ENCODE measurements around the gene NBAS. TPM values are rescaled to one million over a fixed set of nuclear protein-coding genes. Genes with fewer than 3 reads are reported as not detected.

NBAS gene
- polyA plus RNA-seq, 1 donor from 2014 or later, result 31.9 TPM

DNA sequence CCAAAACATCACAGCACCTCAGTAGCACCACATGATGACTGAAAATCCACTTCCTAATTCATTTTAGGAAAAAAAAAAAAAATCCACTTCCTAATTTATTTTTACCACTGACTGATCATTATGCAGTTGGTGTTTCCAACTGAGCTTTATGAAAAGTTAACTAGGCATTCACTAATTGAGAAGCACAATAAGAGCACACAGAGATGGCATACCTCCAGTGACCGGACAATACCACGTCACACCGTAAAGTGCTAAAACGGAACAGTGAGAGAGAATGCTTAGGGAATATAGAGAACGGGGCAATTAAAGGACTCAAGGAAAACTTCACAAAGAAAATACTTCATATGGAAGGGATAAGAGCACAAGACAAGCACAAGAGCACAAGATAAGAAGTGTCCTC, 212.5 kb downstream of the NBAS start:
- Histone ChIP-seq H3K9ac (ENCODE audit: low read length) (no peak overlapping the region), H3K36me3 (ENCODE audit: insufficient read depth, low read length) (no peaks in the 10 kb centered on the region), H3K79me2 (replicated peaks; ENCODE audit: insufficient read depth, low read length) (no peaks in the 10 kb centered on the region), H4K20me1 (ENCODE audit: insufficient read depth) (no peaks in the 10 kb centered on the region), H3K9me2 (ENCODE audit: insufficient read depth, low read length) (no peaks in the 10 kb centered on the region), H3K27me3 (ENCODE audit: insufficient read depth, low read depth, low read length) (no peaks in the 10 kb centered on the region), H3F3A (ENCODE audit: insufficient read depth, low read length, poor library complexity, severe bottlenecking) (no peaks in the 10 kb centered on the region), H3K4me2 (ENCODE audit: low read length) (no peak overlapping the region), H2AFZ (ENCODE audit: low read depth, low read length) (no peak overlapping the region), H3K9me3 (ENCODE audit: low read length) (no peaks in the 10 kb centered on the region), H3K4me3 (ENCODE audit: low read length) (no peak overlapping the region), H3K27ac (ENCODE audit: low read length) (no peak overlapping the region)
- TF ChIP-seq SMC3 (conservative IDR thresholded peaks at IDR 0.05; ENCODE audit: poor library complexity), result no peak

DNA sequence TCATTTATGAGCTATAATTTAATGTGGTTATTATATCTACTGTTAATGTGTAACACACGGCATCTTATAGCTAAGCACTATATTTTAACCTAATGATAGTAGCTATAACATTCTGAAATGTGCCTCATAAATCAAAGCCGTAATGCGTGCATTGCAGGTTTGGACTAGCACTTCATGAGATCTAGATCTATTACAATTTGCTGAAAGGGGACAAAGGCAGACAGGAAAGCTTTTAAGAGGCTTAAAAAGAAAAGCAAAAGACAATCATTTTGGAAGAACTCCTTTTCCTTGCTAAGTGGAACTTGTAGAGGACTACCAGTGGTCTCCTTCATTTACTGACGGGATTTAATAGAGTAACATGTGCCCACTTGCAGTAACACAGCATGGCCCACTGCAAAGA, 213.1 kb downstream of the NBAS start:
- Histone ChIP-seq H3F3A (ENCODE audit: insufficient read depth, low read length, poor library complexity, severe bottlenecking) (no peaks in the 10 kb centered on the region), H3K4me2 (ENCODE audit: low read length) (no peak overlapping the region), H3K9me3 (ENCODE audit: low read length) (no peaks in the 10 kb centered on the region), H3K9me2 (ENCODE audit: insufficient read depth, low read length) (no peaks in the 10 kb centered on the region), H3K79me2 (replicated peaks; ENCODE audit: insufficient read depth, low read length) (no peaks in the 10 kb centered on the region), H3K36me3 (ENCODE audit: insufficient read depth, low read length) (no peaks in the 10 kb centered on the region), H3K4me3 (ENCODE audit: low read length) (no peak overlapping the region), H3K27ac (ENCODE audit: low read length) (no peak overlapping the region), H3K9ac (ENCODE audit: low read length) (no peak overlapping the region), H4K20me1 (ENCODE audit: insufficient read depth) (no peaks in the 10 kb centered on the region), H3K27me3 (ENCODE audit: insufficient read depth, low read depth, low read length) (no peaks in the 10 kb centered on the region), H2AFZ (ENCODE audit: low read depth, low read length) (no peak overlapping the region)
- TF ChIP-seq EZH2 (IDR thresholded peaks at IDR 0.05; ENCODE audit: borderline replicate concordance, insufficient read depth, low read length, poor library complexity, severe bottlenecking) (no peak), EP300 (conservative IDR thresholded peaks at IDR 0.05; ENCODE audit: poor library complexity, severe bottlenecking) (no peak), TAF1 (IDR thresholded peaks at IDR 0.05; ENCODE audit: low read depth) (no peak)
- TF ChIP-seq, protein P1, sequence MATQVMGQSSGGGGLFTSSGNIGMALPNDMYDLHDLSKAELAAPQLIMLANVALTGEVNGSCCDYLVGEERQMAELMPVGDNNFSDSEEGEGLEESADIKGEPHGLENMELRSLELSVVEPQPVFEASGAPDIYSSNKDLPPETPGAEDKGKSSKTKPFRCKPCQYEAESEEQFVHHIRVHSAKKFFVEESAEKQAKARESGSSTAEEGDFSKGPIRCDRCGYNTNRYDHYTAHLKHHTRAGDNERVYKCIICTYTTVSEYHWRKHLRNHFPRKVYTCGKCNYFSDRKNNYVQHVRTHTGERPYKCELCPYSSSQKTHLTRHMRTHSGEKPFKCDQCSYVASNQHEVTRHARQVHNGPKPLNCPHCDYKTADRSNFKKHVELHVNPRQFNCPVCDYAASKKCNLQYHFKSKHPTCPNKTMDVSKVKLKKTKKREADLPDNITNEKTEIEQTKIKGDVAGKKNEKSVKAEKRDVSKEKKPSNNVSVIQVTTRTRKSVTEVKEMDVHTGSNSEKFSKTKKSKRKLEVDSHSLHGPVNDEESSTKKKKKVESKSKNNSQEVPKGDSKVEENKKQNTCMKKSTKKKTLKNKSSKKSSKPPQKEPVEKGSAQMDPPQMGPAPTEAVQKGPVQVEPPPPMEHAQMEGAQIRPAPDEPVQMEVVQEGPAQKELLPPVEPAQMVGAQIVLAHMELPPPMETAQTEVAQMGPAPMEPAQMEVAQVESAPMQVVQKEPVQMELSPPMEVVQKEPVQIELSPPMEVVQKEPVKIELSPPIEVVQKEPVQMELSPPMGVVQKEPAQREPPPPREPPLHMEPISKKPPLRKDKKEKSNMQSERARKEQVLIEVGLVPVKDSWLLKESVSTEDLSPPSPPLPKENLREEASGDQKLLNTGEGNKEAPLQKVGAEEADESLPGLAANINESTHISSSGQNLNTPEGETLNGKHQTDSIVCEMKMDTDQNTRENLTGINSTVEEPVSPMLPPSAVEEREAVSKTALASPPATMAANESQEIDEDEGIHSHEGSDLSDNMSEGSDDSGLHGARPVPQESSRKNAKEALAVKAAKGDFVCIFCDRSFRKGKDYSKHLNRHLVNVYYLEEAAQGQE (IDR thresholded peaks at IDR 0.05; ENCODE audit: borderline replicate concordance), result no peak

DNA sequence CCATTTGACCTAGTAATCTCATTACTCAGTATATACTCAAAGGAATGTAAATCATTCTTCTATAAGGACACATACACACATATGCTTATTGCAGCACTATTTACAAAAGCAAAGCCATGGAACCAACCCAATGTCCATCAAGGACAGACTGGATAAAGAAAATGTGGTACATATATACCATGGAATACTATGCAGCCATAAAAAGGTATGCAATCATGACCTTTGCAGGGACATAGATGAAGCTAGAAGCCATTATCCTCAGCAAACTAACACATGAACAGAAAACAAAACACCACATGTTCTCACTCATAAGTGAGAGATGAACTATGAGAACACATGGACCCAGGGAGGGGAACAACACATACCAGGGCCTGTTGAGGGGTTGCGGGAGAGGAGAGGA, 214.5 kb downstream of the NBAS start:
- H3K27me3 ChIP-seq (ENCODE audit: insufficient read depth, low read depth, low read length), result no peaks in the 10 kb centered on the region
- TF ChIP-seq MXI1 (conservative IDR thresholded peaks at IDR 0.05; ENCODE audit: poor library complexity, severe bottlenecking) (no peak), RAD21 (conservative IDR thresholded peaks at IDR 0.05) (no peak), SMC3 (conservative IDR thresholded peaks at IDR 0.05; ENCODE audit: poor library complexity) (no peak), EZH2 (IDR thresholded peaks at IDR 0.05; ENCODE audit: borderline replicate concordance, insufficient read depth, low read length, poor library complexity, severe bottlenecking) (no peak), EP300 (conservative IDR thresholded peaks at IDR 0.05; ENCODE audit: poor library complexity, severe bottlenecking) (no peak), TAF1 (IDR thresholded peaks at IDR 0.05; ENCODE audit: low read depth) (no peak), POLR2AphosphoS5 (IDR thresholded peaks at IDR 0.05) (no peak)
- TF ChIP-seq, protein P2, sequence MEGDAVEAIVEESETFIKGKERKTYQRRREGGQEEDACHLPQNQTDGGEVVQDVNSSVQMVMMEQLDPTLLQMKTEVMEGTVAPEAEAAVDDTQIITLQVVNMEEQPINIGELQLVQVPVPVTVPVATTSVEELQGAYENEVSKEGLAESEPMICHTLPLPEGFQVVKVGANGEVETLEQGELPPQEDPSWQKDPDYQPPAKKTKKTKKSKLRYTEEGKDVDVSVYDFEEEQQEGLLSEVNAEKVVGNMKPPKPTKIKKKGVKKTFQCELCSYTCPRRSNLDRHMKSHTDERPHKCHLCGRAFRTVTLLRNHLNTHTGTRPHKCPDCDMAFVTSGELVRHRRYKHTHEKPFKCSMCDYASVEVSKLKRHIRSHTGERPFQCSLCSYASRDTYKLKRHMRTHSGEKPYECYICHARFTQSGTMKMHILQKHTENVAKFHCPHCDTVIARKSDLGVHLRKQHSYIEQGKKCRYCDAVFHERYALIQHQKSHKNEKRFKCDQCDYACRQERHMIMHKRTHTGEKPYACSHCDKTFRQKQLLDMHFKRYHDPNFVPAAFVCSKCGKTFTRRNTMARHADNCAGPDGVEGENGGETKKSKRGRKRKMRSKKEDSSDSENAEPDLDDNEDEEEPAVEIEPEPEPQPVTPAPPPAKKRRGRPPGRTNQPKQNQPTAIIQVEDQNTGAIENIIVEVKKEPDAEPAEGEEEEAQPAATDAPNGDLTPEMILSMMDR (IDR thresholded peaks at IDR 0.05; ENCODE audit: poor library complexity, severe bottlenecking), result no peak
- TF ChIP-seq, protein P1 (IDR thresholded peaks at IDR 0.05; ENCODE audit: borderline replicate concordance), result no peak
- H3K36me3 ChIP-seq (ENCODE audit: insufficient read depth, low read length), result no peaks in the 10 kb centered on the region
- no peaks in the 10 kb centered on the region for H4K20me1 ChIP-seq (ENCODE audit: insufficient read depth)
- no peak overlapping the region for H3K4me2 ChIP-seq (ENCODE audit: low read length)
- no peak overlapping the region for H3K4me3 ChIP-seq (ENCODE audit: low read length)
- no peaks in the 10 kb centered on the region for H3K9me2 ChIP-seq (ENCODE audit: insufficient read depth, low read length)
- no peak overlapping the region for H3K9ac ChIP-seq (ENCODE audit: low read length)
- no peak overlapping the region for H2AFZ ChIP-seq (ENCODE audit: low read depth, low read length)
- H3F3A ChIP-seq (ENCODE audit: insufficient read depth, low read length, poor library complexity, severe bottlenecking), result no peaks in the 10 kb centered on the region
- no peaks in the 10 kb centered on the region for H3K9me3 ChIP-seq (ENCODE audit: low read length)
- no peak overlapping the region for H3K27ac ChIP-seq (ENCODE audit: low read length)
- H3K79me2 ChIP-seq (replicated peaks; ENCODE audit: insufficient read depth, low read length), result no peaks in the 10 kb centered on the region

All from neural cell (in vitro differentiated cells).